NCI-H748 treated with DMSO at 0.1 percent for 48 hours (cell line): ENCODE results near the gene SLC12A7.

Source experiments
- DNase-seq: peaks from one replicate; lab custom pipeline; 2025; lab: John Stamatoyannopoulos, UW

The SLC12A7 gene

GRCh38 chr5:1019001-1019905, 92.6 kb downstream of the SLC12A7 start:
- no peak for DNase-seq

GRCh38 chr5:1018596-1018995, 93.3 kb downstream of the SLC12A7 start:
- no peak for DNase-seq

- DNase-seq = no peak
Observed at GRCh38 chr5:1017691-1018455, 94.0 kb downstream of the SLC12A7 start.

- DNase-seq = no peak
Observed at GRCh38 chr5:1017056-1017455, 94.8 kb downstream of the SLC12A7 start.

GRCh38 chr5:1016476-1016875, 95.4 kb downstream of the SLC12A7 start:
- DNase-seq = no peak

- no peak for DNase-seq
Observed at GRCh38 chr5:1016036-1016435, 95.8 kb downstream of the SLC12A7 start.

GRCh38 chr5:1015507-1015906, 96.4 kb downstream of the SLC12A7 start:
- no peak for DNase-seq

GRCh38 chr5:1014781-1015221, 97.1 kb downstream of the SLC12A7 start:
- no peak for DNase-seq

GRCh38 chr5:1014346-1014745, 97.5 kb downstream of the SLC12A7 start:
- no peak for DNase-seq

GRCh38 chr5:1013948-1014301, 97.9 kb downstream of the SLC12A7 start:
- DNase-seq = no peak

GRCh38 chr5:1013238-1013947, 98.5 kb downstream of the SLC12A7 start:
- DNase-seq = no peak

- no peak for DNase-seq
Observed at GRCh38 chr5:1012900-1013237, 99.0 kb downstream of the SLC12A7 start.

- no peak for DNase-seq
Observed at GRCh38 chr5:1012313-1012841, 99.5 kb downstream of the SLC12A7 start.

GRCh38 chr5:1011741-1012312, 100.0 kb downstream of the SLC12A7 start:
- no peak for DNase-seq

GRCh38 chr5:1011226-1011631, 100.6 kb downstream of the SLC12A7 start:
- peak; percentile 93 for DNase-seq

- no peak for DNase-seq
Observed at GRCh38 chr5:1010641-1011046, 101.2 kb downstream of the SLC12A7 start.

- DNase-seq = peak; percentile 38
Observed at GRCh38 chr5:1010181-1010510, 101.7 kb downstream of the SLC12A7 start.

- no peak for DNase-seq
Observed at GRCh38 chr5:1009359-1010180, 102.3 kb downstream of the SLC12A7 start.

- DNase-seq = peak; percentile 36
Observed at GRCh38 chr5:1008451-1009358, 103.2 kb downstream of the SLC12A7 start, which contains the start of gene NKD2. Gene NKD2, plus strand, starts transcription at chr5:1008802. Its CDS starts 256 bp downstream, at chr5:1009058.
